NCI-H345 treated with DMSO at 0.1 percent for 48 hours (cell line): ENCODE measurements around the gene MUC22.

ENCODE experiments used
- DNase-seq: peaks from one replicate; lab custom pipeline; 2025; ENCODE audit not compliant: unreplicated experiment; lab: John Stamatoyannopoulos, UW

MUC22 gene

GRCh38 chr6:31075528-31075927, 65.3 kb downstream of the MUC22 start:
- DNase-seq = no peak

GRCh38 chr6:31076611-31077010, 66.3 kb downstream of the MUC22 start:
- DNase-seq = no peak

GRCh38 chr6:31079656-31080261, 69.5 kb downstream of the MUC22 start:
- DNase-seq = peak; percentile 57

- no peak for DNase-seq
Observed at GRCh38 chr6:31081872-31082271, 71.6 kb downstream of the MUC22 start.

- DNase-seq = no peak
Observed at GRCh38 chr6:31083742-31084354, 73.6 kb downstream of the MUC22 start.
